SK-N-SH (cell line): ENCODE measurements around the gene CDK5RAP2. TPM values are rescaled to one million over a fixed set of nuclear protein-coding genes. Genes with fewer than 3 reads are reported as not detected.
"Not testable (repeated sequence)": the region's sequence is repeated elsewhere in the genome, so short reads cannot be mapped to it uniquely, and the experiment has no call there.

Source experiments
- CTCF ChIA-PET: fragments of 300-600, 350-600 bp; formaldehyde crosslinking; extraction: SDS; loops from one replicate; lab custom pipeline; 2021; lab: Yijun Ruan, JAX
- POLR2A ChIA-PET: fragments of 350-600 bp; sonication (Branson Sonifier 250); formaldehyde crosslinking; extraction: SDS; loops from one replicate; lab custom pipeline; 2020; ENCODE audit warnings: antibody characterized with exemption, inconsistent platforms; lab: Yijun Ruan, JAX
- DNase-seq: peaks from one replicate; pipeline ENCODE4 v3.0.0; 2012
- H2AFZ ChIP-seq: fragments of 200-600 bp; sonication (generic); 2 replicates; pipeline ENCODE4 v1.8.1; 2016; ENCODE audit warnings: antibody characterized with exemption, mild to moderate bottlenecking, low read depth
- H3F3A ChIP-seq: fragments of 200-600 bp; sonication (generic); replicated peaks from 2 replicates; pipeline ENCODE3; 2016; ENCODE audit warnings: antibody characterized with exemption, mild to moderate bottlenecking; ENCODE audit not compliant: insufficient read depth
- H3K27ac ChIP-seq, 2 experiments: fragments of 200-500 bp in 1 of 2; fragments of 200-600 bp in 1 of 2; sonication (Bioruptor generic) in 1 of 2; sonication (generic), shearing (Covaris generic) in 1 of 2; 2 replicates each; pipeline versions ENCODE4 v1.5.1 to v1.6.1; 2014 to 2016; ENCODE audit warnings: low read depth in 2 of 2, inconsistent platforms in 1 of 2, low read length in 1 of 2, mild to moderate bottlenecking in 1 of 2, mixed read lengths in 1 of 2
- H3K27me3 ChIP-seq: fragments of 200-600 bp; sonication (generic), shearing (Covaris generic); 2 replicates; pipeline ENCODE4 v1.6.1; 2016; ENCODE audit warnings: mixed run types; ENCODE audit not compliant: insufficient read depth
- H3K36me3 ChIP-seq, 2 experiments: fragments of 200-500 bp in 1 of 2; fragments of 200-600 bp in 1 of 2; sonication (Bioruptor generic) in 1 of 2; sonication (generic) in 1 of 2; replicated peaks in 1 of 2; 2 replicates each; pipeline versions ENCODE3 to v1.5.1; 2014 to 2016; ENCODE audit warnings: low read length in 1 of 2, mild to moderate bottlenecking in 1 of 2; ENCODE audit not compliant: insufficient read depth in 2 of 2, control insufficient read depth in 1 of 2
- H3K4me1 ChIP-seq, 2 experiments: fragments of 200-500 bp in 1 of 2; fragments of 200-600 bp in 1 of 2; sonication (Bioruptor generic) in 1 of 2; sonication (generic), shearing (Covaris generic) in 1 of 2; 2 replicates each; pipeline versions ENCODE4 v1.5.1 to v1.6.1; 2014 to 2016; ENCODE audit warnings: low read depth in 1 of 2, low read length in 1 of 2, mixed run types in 1 of 2; ENCODE audit not compliant: insufficient read depth in 2 of 2, control insufficient read depth in 1 of 2
- H3K4me2 ChIP-seq: fragments of 200-600 bp; sonication (generic), shearing (Covaris generic); 2 replicates; pipeline ENCODE4 v1.6.1; 2017; ENCODE audit warnings: mixed run types
- H3K4me3 ChIP-seq, 2 experiments: fragments of 200-500 bp in 1 of 2; fragments of 200-600 bp in 1 of 2; sonication (Bioruptor generic) in 1 of 2; sonication (generic), shearing (Covaris generic) in 1 of 2; 2 replicates each; pipeline versions ENCODE4 v1.5.1 to v1.8.1; 2014 to 2016; ENCODE audit warnings: low read depth in 2 of 2, inconsistent platforms in 1 of 2, low read length in 1 of 2, mild to moderate bottlenecking in 1 of 2, mixed read lengths in 1 of 2, moderate library complexity in 1 of 2
- H3K79me2 ChIP-seq: fragments of 200-600 bp; sonication (generic); 2 replicates; pipeline ENCODE4 v1.8.1; 2017; ENCODE audit warnings: mild to moderate bottlenecking; ENCODE audit not compliant: insufficient read depth
- H3K9ac ChIP-seq: fragments of 200-600 bp; sonication (generic); 2 replicates; pipeline ENCODE4 v1.6.1; 2017; ENCODE audit warnings: mixed run types
- H3K9me2 ChIP-seq: fragments of 200-600 bp; sonication (generic); 2 replicates; pipeline ENCODE4 v1.6.1; 2017; ENCODE audit warnings: mixed run types
- H3K9me3 ChIP-seq: fragments of 200-600 bp; sonication (generic); 2 replicates; pipeline ENCODE4 v1.6.1; 2017; ENCODE audit warnings: mixed run types, mild to moderate bottlenecking, moderate library complexity
- H4K20me1 ChIP-seq: fragments of 200-600 bp; sonication (generic); 2 replicates; pipeline ENCODE4 v1.6.1; 2017; ENCODE audit warnings: mild to moderate bottlenecking, mixed run types; ENCODE audit not compliant: insufficient read depth
- EP300 ChIP-seq, 2 experiments: IDR thresholded peaks; 2 replicates each; pipeline versions ENCODE4 v1.4.0 to v1.6.1; 2012; ENCODE audit warnings: borderline replicate concordance in 1 of 2, low read depth in 1 of 2, low read length in 1 of 2
- FOSL2 ChIP-seq: IDR thresholded peaks from 2 replicates; pipeline ENCODE4 v1.4.0; 2012; ENCODE audit warnings: low read depth, mild to moderate bottlenecking, moderate library complexity, borderline replicate concordance
- FOXJ3 ChIP-seq: sonication (generic); formaldehyde crosslinking; IDR thresholded peaks from 2 replicates; pipeline ENCODE4 v1.5.1; 2020; ENCODE audit warnings: mild to moderate bottlenecking, missing genetic modification reagents
- FOXM1 ChIP-seq: IDR thresholded peaks from 2 replicates; pipeline ENCODE4 v1.4.0; 2012; ENCODE audit warnings: low read depth, mild to moderate bottlenecking
- MEF2A ChIP-seq: IDR thresholded peaks from 2 replicates; pipeline ENCODE4 v1.4.0; 2012; ENCODE audit warnings: low read depth, borderline replicate concordance
- NRF1 ChIP-seq: IDR thresholded peaks from 2 replicates; pipeline ENCODE4 v1.6.1; 2012; ENCODE audit warnings: low read depth, mild to moderate bottlenecking, low read length
- PBX3 ChIP-seq: IDR thresholded peaks from 2 replicates; pipeline ENCODE4; 2012
- RFX5 ChIP-seq: IDR thresholded peaks from 2 replicates; pipeline ENCODE4 v1.6.1; 2012; ENCODE audit warnings: mild to moderate bottlenecking, improper control_type of control experiment, low read length
- RXRA ChIP-seq: IDR thresholded peaks from 2 replicates; pipeline ENCODE4 v1.4.0; 2012; ENCODE audit warnings: low read depth, mild to moderate bottlenecking, borderline replicate concordance
- SIN3A ChIP-seq: IDR thresholded peaks from 2 replicates; pipeline ENCODE4 v1.6.1; 2012; ENCODE audit warnings: low read depth, mild to moderate bottlenecking, low read length, moderate library complexity, borderline replicate concordance
- TCF12 ChIP-seq: IDR thresholded peaks from 2 replicates; pipeline ENCODE4 v1.4.0; 2012
- USF2 ChIP-seq: fragments of 150-350 bp; IDR thresholded peaks from 2 replicates; pipeline ENCODE4 v1.6.1; 2017; ENCODE audit warnings: antibody characterized with exemption, low read length, low read depth, borderline replicate concordance
- ZBTB33 ChIP-seq: IDR thresholded peaks from 2 replicates; pipeline ENCODE4 v1.4.0; 2012; ENCODE audit warnings: low read depth, borderline replicate concordance
- WGBS: methylation state at CpG from one replicate; pipeline ENCODE4 v1.1.6; 2017; ENCODE audit warnings: low lambda C conversion rate; 5-methylcytosine and 5-hydroxymethylcytosine counted together
- polyA plus RNA-seq, 3 experiments: library from polyadenylated mRNA; depleted of rRNA; stranded (reverse); fragments of >200 nt; gene quantifications; 2 replicates each; pipeline ENCODE4 v1.2.3, GENCODE V29; 2012
- TF ChIP-seq, protein P1 (sequence below): IDR thresholded peaks from 2 replicates; pipeline ENCODE4 v1.6.1; 2012; ENCODE audit warnings: mild to moderate bottlenecking, low read depth, low read length, moderate library complexity
- TF ChIP-seq, protein P2 (sequence below): fragments of 150-350 bp; IDR thresholded peaks from 2 replicates; pipeline ENCODE4 v1.6.1; 2016; ENCODE audit warnings: mild to moderate bottlenecking, low read depth, low read length

The CDK5RAP2 gene
- polyA plus RNA-seq, 1 of the 3 experiments (the other 2 are of a cell fraction) = 20.7 TPM

DNA sequence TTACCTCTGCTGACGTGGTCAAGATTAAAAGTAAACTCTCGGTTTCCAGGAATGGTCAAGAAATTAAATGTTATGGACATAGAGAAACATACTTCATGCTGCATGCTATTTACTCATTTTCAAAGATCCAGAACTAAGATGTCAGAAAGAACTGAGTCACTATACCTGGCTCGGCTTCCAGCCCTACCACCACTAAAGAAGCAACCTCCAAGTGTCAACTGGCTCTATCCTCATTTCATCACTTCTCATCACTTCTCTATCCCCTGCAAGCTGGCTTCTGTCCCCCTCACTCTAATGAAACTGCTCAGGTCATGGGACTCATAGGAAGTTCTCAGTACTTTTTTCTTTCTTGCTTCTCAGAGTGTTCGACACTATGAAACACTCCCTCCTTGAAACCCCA, 116.2 kb downstream of the CDK5RAP2 start:
- Histone ChIP-seq H3K9me2 (no peaks in the 10 kb centered on the region), H3K4me2 (no peak overlapping the region), H3K27ac (no peak overlapping the region), H3K27me3 (no peaks in the 10 kb centered on the region), H2AFZ (no peak overlapping the region), H3K4me1 (no peaks in the 10 kb centered on the region; a peak in 1 of 4 replicates), H3F3A (no peaks in the 10 kb centered on the region), H3K79me2 (no peaks in the 10 kb centered on the region), H3K4me3 (no peak overlapping the region), H4K20me1 (no peaks in the 10 kb centered on the region), H3K36me3 (peaks cover 1 to 42% of the 10 kb centered on the region in 2 experiments), H3K9me3 (no peaks in the 10 kb centered on the region), H3K9ac (no peak overlapping the region)
- POLR2A ChIA-PET = no interaction called here
- DNase-seq = no peak
- TF ChIP-seq TCF12 (no peak), FOXJ3 (CRISPR knock-in tag) (no peak), RFX5 (no peak), EP300 (IDR thresholded peaks at IDR 0.05; ENCODE audit: borderline replicate concordance in 1 of 2, low read depth in 1 of 2, low read length in 1 of 2) (no peak), USF2 (no peak), MEF2A (no peak), RXRA (no peak), PBX3 (no peak), SIN3A (no peak), NRF1 (no peak), ZBTB33 (no peak), FOSL2 (no peak), FOXM1 (no peak)
- TF ChIP-seq, protein P1, sequence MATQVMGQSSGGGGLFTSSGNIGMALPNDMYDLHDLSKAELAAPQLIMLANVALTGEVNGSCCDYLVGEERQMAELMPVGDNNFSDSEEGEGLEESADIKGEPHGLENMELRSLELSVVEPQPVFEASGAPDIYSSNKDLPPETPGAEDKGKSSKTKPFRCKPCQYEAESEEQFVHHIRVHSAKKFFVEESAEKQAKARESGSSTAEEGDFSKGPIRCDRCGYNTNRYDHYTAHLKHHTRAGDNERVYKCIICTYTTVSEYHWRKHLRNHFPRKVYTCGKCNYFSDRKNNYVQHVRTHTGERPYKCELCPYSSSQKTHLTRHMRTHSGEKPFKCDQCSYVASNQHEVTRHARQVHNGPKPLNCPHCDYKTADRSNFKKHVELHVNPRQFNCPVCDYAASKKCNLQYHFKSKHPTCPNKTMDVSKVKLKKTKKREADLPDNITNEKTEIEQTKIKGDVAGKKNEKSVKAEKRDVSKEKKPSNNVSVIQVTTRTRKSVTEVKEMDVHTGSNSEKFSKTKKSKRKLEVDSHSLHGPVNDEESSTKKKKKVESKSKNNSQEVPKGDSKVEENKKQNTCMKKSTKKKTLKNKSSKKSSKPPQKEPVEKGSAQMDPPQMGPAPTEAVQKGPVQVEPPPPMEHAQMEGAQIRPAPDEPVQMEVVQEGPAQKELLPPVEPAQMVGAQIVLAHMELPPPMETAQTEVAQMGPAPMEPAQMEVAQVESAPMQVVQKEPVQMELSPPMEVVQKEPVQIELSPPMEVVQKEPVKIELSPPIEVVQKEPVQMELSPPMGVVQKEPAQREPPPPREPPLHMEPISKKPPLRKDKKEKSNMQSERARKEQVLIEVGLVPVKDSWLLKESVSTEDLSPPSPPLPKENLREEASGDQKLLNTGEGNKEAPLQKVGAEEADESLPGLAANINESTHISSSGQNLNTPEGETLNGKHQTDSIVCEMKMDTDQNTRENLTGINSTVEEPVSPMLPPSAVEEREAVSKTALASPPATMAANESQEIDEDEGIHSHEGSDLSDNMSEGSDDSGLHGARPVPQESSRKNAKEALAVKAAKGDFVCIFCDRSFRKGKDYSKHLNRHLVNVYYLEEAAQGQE = no peak
- TF ChIP-seq, protein P2, sequence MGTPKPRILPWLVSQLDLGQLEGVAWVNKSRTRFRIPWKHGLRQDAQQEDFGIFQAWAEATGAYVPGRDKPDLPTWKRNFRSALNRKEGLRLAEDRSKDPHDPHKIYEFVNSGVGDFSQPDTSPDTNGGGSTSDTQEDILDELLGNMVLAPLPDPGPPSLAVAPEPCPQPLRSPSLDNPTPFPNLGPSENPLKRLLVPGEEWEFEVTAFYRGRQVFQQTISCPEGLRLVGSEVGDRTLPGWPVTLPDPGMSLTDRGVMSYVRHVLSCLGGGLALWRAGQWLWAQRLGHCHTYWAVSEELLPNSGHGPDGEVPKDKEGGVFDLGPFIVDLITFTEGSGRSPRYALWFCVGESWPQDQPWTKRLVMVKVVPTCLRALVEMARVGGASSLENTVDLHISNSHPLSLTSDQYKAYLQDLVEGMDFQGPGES = no peak
- WGBS = 90% methylated on average over 4 of the region's 4 CpGs
- CTCF ChIA-PET = interaction anchor here (1.2 kb wide), 1 partner anchor 495 kb away, joined by 3 read pairs; no protein-coding TSS in a partner anchor

DNA sequence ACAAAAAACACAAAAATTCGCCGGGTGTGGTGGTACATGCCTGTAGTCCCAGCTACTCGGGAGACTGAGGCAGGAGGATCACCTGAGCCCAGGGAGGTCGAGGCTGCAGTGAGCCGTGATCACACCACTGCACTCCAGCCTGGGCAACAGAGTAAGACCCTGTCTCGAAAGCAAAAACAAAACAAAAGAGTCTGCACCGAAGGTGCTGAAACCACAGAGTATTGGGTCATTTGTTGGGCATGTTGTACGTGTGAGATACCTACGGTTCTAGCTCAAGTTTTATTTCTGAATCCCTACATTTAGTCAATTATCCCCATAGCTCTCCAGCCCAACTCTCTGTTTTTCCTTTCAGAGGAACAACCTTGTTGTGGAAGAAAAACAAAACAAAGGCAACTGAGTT, 118.3 kb downstream of the CDK5RAP2 start:
- H3K9me3 ChIP-seq, H3K4me2 ChIP-seq, H3K79me2 ChIP-seq, H3K4me3 ChIP-seq, H3K4me1 ChIP-seq, H3K9ac ChIP-seq, DNase-seq, H3K9me2 ChIP-seq, POLR2A ChIA-PET, H2AFZ ChIP-seq, H3F3A ChIP-seq, H3K27me3 ChIP-seq, H4K20me1 ChIP-seq, H3K27ac ChIP-seq: not testable (repeated sequence)
- 95% methylated on average over 9 of the region's 9 CpGs for WGBS
- H3K36me3 ChIP-seq = peaks cover 17 to 45% of the 10 kb centered on the region in 2 experiments
- CTCF ChIA-PET = interaction anchor here (1.2 to 3.9 kb wide), 2 partner anchors 11 to 16 kb away, joined by 3 to 17 read pairs; no protein-coding TSS in a partner anchor
